ENCODE results near the gene SMIM29.

The SMIM29 gene

DNA sequence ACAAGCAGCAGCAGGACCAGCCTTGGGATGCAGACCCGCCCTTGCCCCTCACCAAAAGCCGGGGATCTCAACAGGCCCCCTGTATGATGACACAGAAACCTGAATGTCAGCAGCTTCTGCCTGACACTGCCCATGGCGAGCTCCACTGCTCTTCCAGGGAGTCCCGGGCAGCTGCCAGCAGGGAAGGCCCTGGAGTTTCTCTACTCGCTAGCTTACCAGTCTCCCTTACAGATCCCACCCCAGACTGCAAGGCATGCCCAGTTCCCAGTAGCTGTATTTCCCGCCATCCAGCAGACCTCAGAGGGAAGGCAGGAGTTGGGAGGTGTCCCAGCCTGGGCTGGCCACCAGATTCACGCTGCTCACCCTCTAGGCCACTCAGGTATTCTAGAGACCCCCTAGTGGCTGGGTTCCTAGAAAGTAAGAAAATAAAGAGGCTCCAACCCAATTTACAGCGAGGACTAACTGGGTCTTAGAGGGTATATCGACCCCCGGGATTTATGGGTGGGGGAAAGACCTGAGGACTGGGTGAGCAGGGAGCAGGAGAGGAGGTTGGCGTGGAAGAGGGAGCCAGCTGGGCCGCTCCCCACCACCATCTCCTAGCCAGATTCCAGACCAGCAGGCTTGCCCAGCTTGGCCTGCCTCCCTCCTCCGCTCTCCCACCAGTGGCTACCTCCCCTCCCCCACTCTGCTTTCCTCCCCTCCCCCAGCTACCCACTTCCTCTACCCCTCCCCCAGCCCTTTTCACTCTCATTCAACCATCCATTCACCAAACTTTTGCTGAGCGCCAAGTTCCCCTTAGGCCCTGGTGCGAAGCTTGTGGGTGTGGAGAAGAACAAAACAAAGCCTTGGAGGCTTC, 21.8 kb downstream of the SMIM29 start:
- DNase-seq (ENCODE audit: low read depth in 2 of 2): no peak

DNA sequence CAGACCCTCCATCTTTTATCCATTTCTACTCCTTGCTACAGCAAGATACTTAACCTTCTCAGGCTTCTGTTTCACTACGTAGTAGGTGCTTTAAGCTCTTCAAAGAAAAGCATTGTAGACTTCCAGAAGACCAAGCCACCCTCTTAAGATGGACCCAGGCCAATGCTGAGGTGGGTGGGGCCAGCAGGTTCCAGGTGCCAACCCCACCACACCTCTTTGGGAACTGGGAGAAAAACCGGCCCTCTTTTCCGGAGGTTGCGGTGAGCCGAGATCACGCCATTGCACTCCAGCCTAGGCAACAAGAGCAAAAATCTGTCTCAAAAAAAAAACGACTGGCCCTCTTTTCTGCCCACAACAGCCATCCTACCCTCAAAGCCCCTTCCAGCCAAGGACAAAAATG, 22.7 kb downstream of the SMIM29 start:
- DNase-seq (ENCODE audit: low read depth in 2 of 2): no peak

DNA sequence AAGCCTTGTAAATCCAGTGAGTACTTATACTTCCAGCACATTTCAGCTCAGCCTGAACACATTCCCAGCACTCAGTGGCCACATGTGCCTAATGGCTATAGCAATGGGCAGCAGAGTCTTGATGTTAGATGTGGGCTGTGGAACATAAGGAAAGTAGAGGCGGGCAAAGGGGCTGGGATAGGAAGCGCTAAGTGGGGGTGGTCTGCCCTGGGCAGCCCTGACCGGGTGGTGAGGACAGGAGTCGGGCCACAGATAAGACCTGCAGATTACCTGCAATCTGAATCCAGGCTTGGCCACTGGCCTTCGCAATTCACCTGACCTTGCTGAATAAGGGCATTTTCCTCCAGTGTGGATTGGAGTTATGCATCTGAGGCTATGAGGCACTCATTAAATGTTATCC, 23.3 kb downstream of the SMIM29 start:
- DNase-seq (ENCODE audit: low read depth in 2 of 2): no peak

DNA sequence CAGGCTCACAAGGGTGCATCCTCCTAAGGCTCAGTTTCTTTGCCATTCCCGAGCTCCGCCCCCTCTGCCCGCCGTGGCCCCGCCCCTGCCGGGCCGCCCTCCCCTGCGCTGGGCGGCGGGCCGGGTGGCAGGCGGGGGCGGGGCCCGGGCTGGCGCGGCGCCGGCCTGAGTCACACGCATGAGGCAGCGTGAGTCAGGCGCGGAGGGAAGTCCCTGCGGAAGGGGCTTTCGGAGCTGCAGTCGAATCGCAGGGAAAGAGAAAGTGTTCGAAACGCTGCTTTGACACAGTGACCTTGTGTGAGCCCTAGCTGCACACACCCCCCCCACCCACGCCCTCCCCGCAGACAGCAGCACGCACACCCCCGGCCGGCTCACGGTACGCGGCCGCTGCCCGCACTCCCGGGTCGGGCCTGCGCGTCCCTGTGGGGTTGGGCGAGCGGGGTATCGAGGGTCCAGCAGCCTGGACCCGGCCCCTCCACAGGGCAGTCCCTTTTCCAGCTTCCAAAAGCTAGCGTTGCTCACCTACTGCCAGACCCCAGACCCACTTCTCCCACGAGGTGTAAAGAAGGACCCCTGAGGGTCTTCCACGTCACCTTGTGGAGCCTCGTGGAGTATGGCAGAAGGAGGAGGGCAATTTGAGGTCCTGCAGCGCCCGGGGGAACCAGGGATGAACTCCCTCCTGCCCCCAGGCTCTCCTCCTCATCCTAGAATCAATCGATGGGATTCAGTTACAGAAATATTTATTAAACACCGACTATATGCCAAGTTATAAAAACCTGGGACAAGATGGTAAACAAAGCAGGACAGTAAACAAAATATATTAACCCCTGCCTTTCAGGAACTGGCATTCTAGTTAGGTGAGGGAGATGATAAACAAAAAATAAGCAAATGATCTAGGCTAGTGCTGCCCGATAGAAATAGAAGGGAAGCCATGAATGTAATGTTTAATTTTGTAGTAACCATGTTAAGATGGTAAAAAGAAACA, 24.6 kb downstream of the SMIM29 start:
- peak; percentile 90 to 92 for DNase-seq (ENCODE audit: low read depth in 2 of 2)

DNA sequence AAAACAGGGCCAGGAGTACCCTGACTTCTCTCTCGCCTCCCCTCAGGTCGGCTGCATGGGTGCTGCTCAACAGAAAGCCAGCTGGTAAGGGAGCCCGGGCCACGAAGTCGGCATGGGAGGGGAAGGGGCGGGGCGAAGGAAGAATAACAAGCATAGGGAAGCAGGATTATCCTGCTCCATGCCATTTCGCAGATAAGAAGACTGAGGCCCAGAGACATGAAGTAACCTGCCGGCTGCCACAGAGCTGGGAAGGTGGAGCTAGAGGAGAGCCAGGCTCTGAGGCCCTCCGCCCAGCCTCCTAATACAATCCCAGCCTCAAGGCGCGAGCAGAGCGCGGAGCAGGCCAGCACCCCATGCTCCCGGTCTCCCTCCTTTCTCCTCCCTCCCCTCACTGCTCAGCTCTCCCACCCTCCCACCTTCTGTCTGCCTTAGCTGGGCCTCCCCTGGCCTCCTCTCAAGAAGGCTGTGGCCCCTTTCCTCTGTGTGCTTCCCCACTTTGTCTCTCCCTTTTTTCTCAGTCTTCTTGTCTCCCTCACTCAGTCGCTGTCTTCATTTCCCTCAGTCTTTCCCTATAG, 25.3 kb downstream of the SMIM29 start:
- DNase-seq (ENCODE audit: low read depth in 2 of 2): no peak

DNA sequence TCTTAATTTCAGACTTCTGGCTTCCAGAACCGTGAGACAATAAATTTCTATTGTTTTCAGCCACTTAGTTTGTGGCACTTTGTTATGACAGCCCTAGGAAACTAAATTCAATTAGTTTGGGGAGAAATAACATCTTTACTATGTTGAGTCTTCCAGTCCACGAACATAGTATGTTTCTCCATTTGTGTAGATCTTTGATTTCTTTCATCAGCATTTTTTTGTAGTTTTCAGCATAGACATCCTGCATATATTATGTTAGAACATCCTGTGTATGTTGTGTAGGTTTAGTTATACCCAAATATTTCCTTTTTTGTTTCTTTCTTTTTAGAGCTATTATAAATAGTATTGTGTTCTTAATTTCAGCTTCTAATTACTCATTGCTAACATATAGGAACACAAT, 30.1 kb downstream of the SMIM29 start:
- no peak for DNase-seq (ENCODE audit: low read depth in 2 of 2)

DNA sequence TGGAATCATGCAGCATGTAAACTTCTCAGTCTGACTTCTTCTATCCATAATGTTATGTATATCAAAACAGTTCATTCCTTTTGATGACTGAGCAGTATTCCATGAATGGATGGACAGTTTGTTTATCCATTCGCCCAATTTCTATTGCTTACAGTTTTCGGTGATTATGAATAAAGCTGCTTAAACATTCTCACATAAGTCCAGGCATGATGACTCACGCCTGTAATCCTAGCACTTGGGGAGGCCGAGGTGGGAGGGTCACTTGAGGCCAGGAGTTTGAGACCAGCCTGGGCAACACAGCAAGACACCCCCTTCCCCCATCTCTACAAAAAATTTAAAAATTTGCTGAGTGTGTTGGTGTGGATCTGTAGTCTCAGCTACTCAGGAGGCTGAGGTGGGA, 35.0 kb downstream of the SMIM29 start:
- no peak for DNase-seq (ENCODE audit: low read depth in 2 of 2)

DNA sequence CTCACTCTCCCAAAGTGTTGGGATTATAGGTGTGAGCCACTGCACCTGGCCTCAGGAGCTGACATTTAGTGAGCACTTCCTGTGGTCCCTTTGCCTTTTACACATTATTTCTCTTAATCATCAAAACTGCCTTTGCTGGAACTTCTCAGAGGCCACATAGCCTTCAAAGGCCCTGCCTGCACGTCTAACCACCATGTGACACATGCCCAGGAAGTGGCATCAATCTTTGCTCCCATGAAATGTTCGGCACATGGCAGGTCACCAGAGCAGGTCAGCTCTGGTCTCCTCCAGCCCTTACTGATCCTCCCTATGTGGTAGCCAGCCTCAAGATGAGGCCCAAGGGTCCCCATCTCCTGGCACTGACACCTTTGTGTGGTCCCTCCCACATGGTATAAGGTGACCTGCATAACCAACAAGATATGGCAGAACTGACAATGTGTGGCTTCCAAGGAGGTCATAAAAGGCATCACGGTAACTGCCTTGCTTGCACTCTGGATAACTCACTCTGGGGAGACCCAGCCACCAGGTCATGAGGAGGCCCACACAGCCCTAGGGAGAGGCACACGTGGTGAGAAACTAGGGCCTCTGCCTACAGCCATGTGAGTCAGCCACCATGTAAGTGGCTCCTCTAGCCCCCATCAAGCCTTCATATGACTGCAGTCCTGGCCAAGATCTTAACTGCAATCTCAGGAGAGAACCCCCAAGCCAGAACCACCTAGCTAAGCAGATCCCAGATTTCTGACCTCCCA, 40.9 kb downstream of the SMIM29 start:
- DNase-seq (ENCODE audit: low read depth in 2 of 2): no peak

DNA sequence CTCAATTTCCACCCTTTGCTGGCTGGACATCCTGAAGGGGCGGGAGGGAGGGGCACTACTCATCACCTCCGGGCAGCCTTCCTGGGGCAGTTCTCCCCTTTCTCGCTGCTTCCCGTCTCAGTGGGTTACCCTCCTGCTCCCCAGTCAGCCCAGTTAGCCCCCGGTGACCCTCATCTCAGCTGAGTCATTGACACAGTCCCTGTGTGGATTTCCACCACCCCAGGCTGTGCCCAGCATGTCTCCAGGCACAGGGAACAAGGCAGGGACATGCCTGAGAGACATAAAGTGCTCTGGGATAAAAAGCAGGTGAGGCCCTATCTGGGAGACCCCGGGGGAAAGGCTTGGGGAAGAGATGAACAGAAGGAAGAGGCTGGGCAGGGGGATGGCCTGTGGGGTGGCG, 42.1 kb downstream of the SMIM29 start:
- DNase-seq (ENCODE audit: low read depth in 2 of 2): no peak

DNA sequence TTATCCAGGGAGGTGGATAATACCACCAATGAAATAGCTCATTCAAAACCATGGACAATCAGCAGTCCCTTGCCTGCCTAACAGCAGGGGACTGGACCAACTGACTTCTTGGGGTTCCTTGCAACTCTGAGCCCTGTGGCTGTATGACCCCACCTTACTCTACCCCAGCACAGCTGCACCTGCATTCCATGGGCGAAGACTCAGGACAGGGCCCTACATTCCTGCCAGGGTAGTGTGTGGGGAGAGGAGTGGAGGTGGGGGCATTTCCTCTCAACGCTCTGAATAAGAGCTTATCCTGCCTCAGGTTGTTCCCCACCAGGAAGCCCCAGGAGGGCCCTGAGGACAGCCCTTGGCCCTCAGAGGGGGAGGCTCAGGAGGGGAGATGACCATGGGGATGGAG, 42.9 kb downstream of the SMIM29 start:
- no peak for DNase-seq (ENCODE audit: low read depth in 2 of 2)

DNA sequence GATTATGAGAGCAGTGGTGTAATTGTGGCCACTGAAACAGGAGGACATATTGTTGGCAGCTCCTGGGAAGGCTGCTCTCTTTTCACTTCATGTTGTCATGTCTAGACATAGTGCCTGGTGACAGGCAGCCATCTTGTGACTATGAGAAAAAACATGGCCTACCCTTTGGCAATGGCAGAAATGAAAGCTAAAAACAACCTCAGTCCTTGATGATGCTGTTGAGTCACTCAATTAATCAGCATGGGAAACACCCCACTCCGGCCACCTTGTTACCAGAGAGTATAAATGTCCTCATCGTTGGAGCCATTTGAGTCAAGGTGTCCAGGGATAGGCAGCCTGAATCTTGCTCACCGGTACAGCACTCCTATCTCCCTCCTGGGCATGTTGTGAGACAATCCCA, 43.3 kb downstream of the SMIM29 start:
- no peak for DNase-seq (ENCODE audit: low read depth in 2 of 2)

DNA sequence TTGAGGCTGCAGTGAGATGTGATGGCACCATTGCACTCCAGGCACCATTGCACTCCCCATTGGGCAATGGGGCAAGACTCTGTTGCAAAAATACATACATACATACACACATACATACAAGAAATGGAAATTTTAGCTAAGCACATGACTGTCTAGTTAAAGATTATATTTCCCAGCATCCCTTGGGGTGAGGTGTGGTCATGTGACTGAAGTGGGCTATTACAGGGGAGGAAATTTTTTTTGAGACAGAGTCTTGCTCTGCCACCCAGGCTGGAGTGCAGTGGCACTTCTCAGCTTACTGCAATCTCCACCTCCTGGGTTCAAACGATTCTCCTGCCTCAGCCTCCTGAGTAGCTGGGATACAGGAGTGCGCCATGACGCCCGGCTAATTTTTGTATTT, 44.1 kb downstream of the SMIM29 start:
- DNase-seq (ENCODE audit: low read depth in 2 of 2): no peak

DNA sequence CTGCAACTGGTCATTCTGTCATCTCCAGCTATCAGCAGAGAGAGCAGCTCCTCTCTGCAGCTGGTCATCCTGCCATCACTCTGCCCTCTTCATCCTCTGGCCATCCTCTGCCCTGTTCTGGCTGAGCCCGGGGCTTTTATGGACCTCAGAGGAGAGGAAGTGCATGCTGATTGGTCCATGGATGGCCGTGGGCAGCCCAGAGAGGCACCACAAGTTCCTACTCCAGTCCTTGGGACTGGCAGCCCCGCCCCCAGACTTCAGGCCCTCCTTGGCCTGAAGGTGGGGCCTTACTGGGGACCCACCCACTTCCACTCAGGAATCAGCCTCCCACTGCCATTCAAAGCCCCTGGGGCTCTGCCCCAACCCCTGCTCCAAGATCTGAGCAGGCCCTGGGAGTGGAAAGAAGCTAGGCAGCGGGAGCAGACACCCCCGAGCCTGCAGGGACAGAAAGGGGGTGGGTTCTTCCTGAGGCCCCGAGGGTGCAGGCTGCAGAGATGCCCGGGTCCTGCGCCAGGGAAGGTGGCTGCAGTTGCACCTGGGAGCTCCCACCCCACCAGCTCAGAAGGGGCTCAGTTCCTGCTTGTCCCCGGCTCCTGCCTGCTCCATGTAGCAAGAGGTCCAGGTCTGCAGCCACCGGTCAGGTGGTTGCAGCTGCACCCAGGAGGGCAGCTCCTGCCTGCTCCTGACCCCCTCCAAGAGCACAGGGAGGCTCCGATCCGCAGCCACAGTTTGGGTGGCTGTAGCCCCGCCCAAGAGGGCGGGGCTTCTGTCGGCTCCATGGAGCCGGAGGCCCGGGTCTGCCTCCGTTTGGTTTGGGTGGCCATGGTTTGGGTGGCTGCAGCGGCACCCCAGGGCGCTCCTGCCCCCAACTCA, 46.2 kb downstream of the SMIM29 start:
- no peak for DNase-seq (ENCODE audit: low read depth in 2 of 2)

DNA sequence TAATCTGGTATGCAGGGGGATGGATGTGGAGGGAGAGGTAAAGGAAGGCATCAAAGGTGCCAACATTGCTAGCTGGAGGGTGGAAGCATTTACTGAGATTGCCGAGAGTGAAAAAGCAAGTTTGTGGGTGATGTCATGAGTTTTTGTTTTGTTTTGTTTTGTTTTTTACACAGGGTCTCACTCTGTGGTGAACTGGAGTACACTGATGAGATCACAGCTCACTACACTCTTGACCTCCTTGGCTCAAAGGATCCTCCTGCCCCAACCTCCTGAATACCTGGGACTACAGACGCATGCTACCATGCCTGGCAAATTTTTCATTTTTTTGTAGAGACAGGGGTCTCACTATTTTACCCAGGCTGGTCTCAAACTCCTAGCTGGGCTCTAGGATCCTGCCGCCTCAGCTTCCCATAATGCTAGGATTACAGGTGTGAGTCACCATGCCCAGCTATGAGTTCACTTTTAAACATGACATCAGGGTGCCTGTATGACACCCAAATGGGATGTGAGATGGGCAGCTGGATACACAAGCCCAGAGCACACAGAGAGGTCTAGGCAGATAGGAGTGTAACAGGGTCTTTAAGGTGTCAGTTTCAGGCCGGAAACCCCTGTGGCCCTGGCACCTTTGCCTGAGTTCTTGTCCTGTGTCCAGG, 47.2 kb downstream of the SMIM29 start:
- no peak for DNase-seq (ENCODE audit: low read depth in 2 of 2)

DNA sequence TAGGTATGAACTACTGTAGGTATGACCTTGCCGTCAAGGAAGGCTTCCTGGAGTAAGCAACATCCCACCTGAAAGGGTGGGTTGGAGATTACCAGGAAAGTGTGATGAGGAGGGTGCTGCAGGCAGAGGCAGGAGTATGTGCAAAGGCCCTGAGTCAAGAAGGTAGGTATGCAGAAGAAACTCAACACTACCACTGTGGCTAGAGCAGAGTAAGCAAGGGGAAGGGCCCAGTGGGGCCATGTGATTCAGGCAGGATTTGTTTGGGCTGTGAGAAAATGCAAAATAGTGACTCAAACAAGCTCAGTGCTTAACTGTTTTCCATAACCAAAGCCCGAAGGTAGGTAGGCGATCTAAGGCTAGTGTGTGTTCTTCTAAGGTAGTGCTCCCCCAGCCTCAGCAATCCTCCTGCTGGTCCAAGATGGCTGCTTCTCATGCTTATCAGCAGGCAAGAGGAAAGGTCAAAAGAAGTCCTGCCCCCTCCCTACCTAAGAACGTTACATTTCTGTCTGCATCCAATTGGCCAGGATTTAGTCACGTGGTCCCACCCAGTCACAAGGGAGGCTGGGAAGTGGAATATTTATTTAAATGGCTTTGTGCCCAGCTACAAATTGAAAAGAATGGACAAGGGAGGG, 48.4 kb downstream of the SMIM29 start:
- no peak for DNase-seq (ENCODE audit: low read depth in 2 of 2)

DNA sequence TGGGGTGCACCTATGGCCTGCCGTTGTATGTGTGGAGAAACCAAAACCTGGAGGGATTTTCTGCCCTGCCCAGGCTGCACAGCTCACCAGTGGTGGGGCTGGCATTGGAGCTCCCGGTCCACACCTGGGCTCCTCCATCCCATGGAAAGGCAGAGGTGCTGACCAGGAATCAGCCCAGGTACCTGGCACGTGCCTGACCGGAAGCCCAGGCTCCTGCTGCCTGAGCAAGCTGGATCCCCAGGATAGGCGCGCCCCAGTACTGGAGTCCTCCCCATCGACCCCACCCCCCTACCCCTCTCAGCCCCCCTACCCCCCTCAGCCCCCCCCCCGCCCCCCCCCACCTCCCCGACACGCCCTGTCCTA, 52.0 kb downstream of the SMIM29 start:
- no peak for DNase-seq (ENCODE audit: low read depth in 2 of 2)

Measured in activated CD8-positive, alpha-beta memory T cell treated with anti-CD3 and anti-CD28 coated beads for 4 hours (primary cell).